ENCODE data around the gene NEAT1.

Gene NEAT1

DNA sequence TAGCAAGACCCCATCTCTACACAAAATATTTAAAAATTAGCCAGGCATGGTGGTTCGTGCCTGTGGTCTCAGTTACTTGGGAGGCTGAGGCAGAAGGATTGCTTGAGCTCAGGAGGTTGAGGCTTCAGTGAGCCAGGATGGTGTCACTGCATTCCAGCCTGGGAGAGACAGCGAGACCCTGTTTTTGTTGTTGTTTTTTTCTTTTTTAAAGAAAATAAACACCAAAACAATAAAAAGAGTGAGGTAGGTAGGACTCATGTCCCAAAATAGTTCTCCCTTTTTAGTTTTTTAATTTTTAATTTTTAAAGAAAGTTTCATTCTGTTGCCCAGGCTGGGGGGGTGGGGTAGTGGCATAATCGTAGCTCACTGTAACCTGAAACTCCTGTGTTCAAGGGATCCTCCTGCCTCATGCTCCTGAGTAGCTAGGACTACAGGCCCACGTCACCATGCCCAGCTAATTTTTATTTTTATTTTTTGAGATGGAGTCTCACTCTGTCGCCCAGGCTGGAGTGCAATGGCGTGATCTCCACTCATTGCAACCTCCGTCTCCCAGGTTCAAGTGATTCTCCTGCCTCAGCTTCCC lies 50.8 kb downstream of the NEAT1 start:
- Histone ChIP-seq H3K9me3 (ENCODE audit: insufficient read depth, low read depth, low read length) (no peaks in the 10 kb centered on the region), H3K4me2 (ENCODE audit: low read depth, low read length, poor library complexity, severe bottlenecking) (no peak overlapping the region), H3K4me1 (ENCODE audit: insufficient read depth, low read length, poor library complexity, severe bottlenecking) (peaks cover 15% of the 10 kb centered on the region), H3K9ac (ENCODE audit: low read depth, low read length, poor library complexity, severe bottlenecking) (no peak overlapping the region), H3K27me3 (ENCODE audit: insufficient read depth, low read length, poor library complexity, severe bottlenecking) (no peaks in the 10 kb centered on the region), H3K79me2 (ENCODE audit: insufficient read depth, low read length) (peaks cover 28% of the 10 kb centered on the region), H3K36me3 (ENCODE audit: insufficient read depth, low read length) (no peaks in the 10 kb centered on the region), H4K20me1 (ENCODE audit: insufficient read depth, low read length, poor library complexity, severe bottlenecking) (no peaks in the 10 kb centered on the region), H3K9me2 (replicated peaks; ENCODE audit: low read depth, low read length) (no peaks in the 10 kb centered on the region), H2AFZ (ENCODE audit: low read length) (no peak overlapping the region), H3F3A (ENCODE audit: low read depth) (no peaks in the 10 kb centered on the region), H3K4me3 (ENCODE audit: low read length, poor library complexity, severe bottlenecking) (no peak overlapping the region)
- TF ChIP-seq CTCF (conservative IDR thresholded peaks at IDR 0.05; ENCODE audit: low read length) (no peak), EZH2phosphoT487 (IDR thresholded peaks at IDR 0.05; ENCODE audit: borderline replicate concordance) (no peak)

- Histone ChIP-seq H2AFZ (ENCODE audit: low read length) (no peak overlapping the region), H3K4me2 (ENCODE audit: low read depth, low read length, poor library complexity, severe bottlenecking) (no peak overlapping the region), H3K9ac (ENCODE audit: low read depth, low read length, poor library complexity, severe bottlenecking) (no peak overlapping the region), H3K79me2 (ENCODE audit: insufficient read depth, low read length) (peaks cover 33% of the 10 kb centered on the region), H3K27me3 (ENCODE audit: insufficient read depth, low read length, poor library complexity, severe bottlenecking) (no peaks in the 10 kb centered on the region), H3K36me3 (ENCODE audit: insufficient read depth, low read length) (no peaks in the 10 kb centered on the region), H4K20me1 (ENCODE audit: insufficient read depth, low read length, poor library complexity, severe bottlenecking) (no peaks in the 10 kb centered on the region), H3K9me3 (ENCODE audit: insufficient read depth, low read depth, low read length) (no peaks in the 10 kb centered on the region), H3K4me1 (ENCODE audit: insufficient read depth, low read length, poor library complexity, severe bottlenecking) (peaks cover 15% of the 10 kb centered on the region), H3F3A (ENCODE audit: low read depth) (no peaks in the 10 kb centered on the region), H3K9me2 (replicated peaks; ENCODE audit: low read depth, low read length) (no peaks in the 10 kb centered on the region), H3K4me3 (ENCODE audit: low read length, poor library complexity, severe bottlenecking) (no peak overlapping the region)
- TF ChIP-seq CTCF (conservative IDR thresholded peaks at IDR 0.05; ENCODE audit: low read length) (no peak), EZH2phosphoT487 (IDR thresholded peaks at IDR 0.05; ENCODE audit: borderline replicate concordance) (no peak)
Measured at GRCh38 chr11:65474864-65475263, 52.3 kb downstream of the NEAT1 start.

DNA sequence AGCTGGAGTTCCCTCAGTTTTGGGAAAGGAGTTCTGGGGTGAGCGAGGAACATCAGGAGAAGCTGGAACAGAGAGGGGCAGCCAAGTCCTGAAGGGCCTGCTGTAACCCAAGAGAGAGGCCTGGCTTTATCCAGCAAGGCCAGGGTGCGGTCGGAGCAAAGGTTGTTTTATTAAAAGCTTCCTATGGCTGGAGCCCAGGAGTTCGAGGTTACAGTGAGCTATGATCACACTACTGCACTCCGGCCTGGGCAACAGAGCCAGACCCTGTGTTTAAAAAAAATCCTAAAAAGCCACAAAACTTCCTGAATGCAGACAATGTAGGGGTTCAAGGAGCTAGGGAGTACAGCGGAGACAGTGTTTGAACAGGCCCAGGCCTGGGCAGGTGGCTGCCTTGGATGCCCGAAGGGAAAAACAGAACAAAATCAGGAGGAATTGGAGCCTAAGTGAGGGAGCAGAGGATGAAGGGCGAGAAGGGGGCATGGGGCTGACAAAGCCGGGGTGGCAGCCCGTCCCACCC lies 54.1 kb downstream of the NEAT1 start:
- H3K4me1 ChIP-seq (ENCODE audit: insufficient read depth, low read length, poor library complexity, severe bottlenecking) = peaks cover 13% of the 10 kb centered on the region

More for the DNA sequence above, 54.1 kb downstream of the NEAT1 start:
- Histone ChIP-seq H2AFZ (ENCODE audit: low read length) (no peak overlapping the region), H3F3A (ENCODE audit: low read depth) (no peaks in the 10 kb centered on the region), H3K4me3 (ENCODE audit: low read length, poor library complexity, severe bottlenecking) (peak overlapping the region; percentile 84), H3K9me3 (ENCODE audit: insufficient read depth, low read depth, low read length) (no peaks in the 10 kb centered on the region), H4K20me1 (ENCODE audit: insufficient read depth, low read length, poor library complexity, severe bottlenecking) (no peaks in the 10 kb centered on the region), H3K9me2 (replicated peaks; ENCODE audit: low read depth, low read length) (no peaks in the 10 kb centered on the region), H3K79me2 (ENCODE audit: insufficient read depth, low read length) (peaks cover 33% of the 10 kb centered on the region), H3K9ac (ENCODE audit: low read depth, low read length, poor library complexity, severe bottlenecking) (peak overlapping the region; percentile 91), H3K36me3 (ENCODE audit: insufficient read depth, low read length) (no peaks in the 10 kb centered on the region), H3K4me2 (ENCODE audit: low read depth, low read length, poor library complexity, severe bottlenecking) (peak overlapping the region; percentile 88), H3K27me3 (ENCODE audit: insufficient read depth, low read length, poor library complexity, severe bottlenecking) (no peaks in the 10 kb centered on the region)
- no peak for TF ChIP-seq EZH2phosphoT487 (IDR thresholded peaks at IDR 0.05; ENCODE audit: borderline replicate concordance)
- no peak for TF ChIP-seq CTCF (conservative IDR thresholded peaks at IDR 0.05; ENCODE audit: low read length)
